DMS53 (cell line): ENCODE results near the gene COX7B.

Experiments
- DNase-seq: peaks from one replicate; lab custom pipeline; 2025; lab: John Stamatoyannopoulos, UW

Gene COX7B

DNA sequence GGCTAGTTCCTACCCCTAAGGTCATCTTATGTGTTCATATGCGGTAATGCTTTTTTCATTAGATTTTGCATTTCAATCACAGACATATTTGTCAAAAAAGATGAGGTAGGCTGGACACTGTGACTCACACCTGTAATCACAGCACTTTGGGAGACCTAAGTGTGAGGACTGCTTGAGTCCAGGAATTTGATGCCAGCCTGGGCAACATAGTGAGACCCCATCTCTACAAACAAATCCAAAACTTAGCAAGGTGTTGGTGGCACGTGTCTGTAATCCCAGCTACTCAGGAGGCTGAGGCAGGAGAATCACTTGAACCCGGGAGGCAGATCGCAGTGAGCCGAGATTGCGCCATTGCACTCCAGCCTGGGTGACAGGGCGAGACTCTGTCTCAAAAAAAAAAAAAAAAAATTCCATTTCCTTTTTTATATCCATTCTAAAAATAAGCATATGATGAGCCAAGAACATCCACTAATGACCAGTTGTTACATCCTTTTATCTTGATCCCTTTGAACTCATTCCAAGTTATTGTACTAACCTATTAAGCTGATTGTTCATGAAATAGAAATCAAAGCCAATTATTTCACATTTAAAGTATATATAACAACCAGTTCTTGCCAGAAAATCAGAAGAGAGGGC, 46.8 kb downstream of the COX7B start:
- DNase-seq: no peak

GRCh38 chrX:77946571-77946970, 47.3 kb downstream of the COX7B start:
- DNase-seq: no peak

DNA sequence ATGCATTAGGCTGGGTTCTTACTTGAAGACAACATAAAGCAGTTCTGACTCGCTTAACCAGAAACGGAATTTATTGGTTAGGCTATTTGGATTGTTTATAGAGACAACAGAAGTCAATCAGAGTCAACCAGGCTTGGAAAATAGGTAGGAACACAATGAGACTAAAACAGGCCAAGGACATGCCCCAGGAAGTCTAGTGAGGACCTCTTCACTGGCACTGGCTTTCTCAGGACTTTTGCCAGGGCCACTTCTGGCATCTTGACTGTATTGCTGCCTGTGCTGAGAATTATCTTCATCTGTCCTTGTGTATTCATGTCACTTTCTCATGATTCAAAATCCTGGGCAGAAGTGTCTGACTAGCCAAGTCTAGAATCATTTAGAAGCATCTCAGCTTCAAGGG, 50.6 kb downstream of the COX7B start:
- DNase-seq: no peak

GRCh38 chrX:77952173-77952572, 52.9 kb downstream of the COX7B start:
- no peak for DNase-seq

- DNase-seq: no peak
Measured at GRCh38 chrX:77953302-77953701, 54.0 kb downstream of the COX7B start.

DNA sequence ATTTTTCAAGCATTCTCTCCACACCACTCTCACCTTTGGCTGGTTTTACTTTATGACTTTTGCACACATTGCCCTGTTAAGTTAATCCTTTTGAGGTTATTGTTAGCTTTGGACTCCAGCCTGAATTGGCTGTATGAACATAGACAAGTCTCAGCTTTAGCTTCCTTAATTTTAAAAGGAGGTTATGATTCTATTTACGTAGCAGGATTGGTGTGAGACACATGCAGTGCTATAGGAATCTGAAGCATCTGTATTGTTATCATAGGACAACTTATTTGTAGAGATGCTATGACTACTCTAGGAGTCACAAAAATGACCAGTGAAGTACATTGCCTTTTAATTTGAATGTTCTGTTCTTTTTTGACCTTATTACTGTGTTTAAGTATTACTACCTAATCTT, 54.4 kb downstream of the COX7B start:
- DNase-seq: no peak
